HL-60 (cell line): Measurements from ENCODE around the gene TMEM154.

Source experiments
- DNase-seq, 2 experiments: peaks; one replicate each; pipeline ENCODE4 v3.0.0-alpha.2; 2010 to 2020; ENCODE audit warnings: low read depth in 1 of 2, low spot score in 1 of 2
- H3K27ac ChIP-seq: fragments of 250-450 bp; sonication (Bioruptor Pico); replicated peaks from 2 replicates; pipeline ENCODE4 v1.5.1; 2020; ENCODE audit warnings: mild to moderate bottlenecking, moderate library complexity
- H3K27me3 ChIP-seq: fragments of 250-450 bp; sonication (Bioruptor Pico); 2 replicates; pipeline ENCODE4 v1.5.1; 2021; ENCODE audit warnings: mild to moderate bottlenecking, moderate library complexity; ENCODE audit not compliant: insufficient read depth, poor library complexity, severe bottlenecking
- H3K4me3 ChIP-seq: replicated peaks from 2 replicates; pipeline ENCODE4 v1.5.1; 2011; ENCODE audit warnings: mild to moderate bottlenecking, control low read depth, low read length; ENCODE audit not compliant: insufficient read depth
- GABPA ChIP-seq: IDR thresholded peaks from 2 replicates; pipeline ENCODE4 v1.6.1; 2012; ENCODE audit warnings: low read depth
- POLR2AphosphoS5 ChIP-seq: IDR thresholded peaks from 2 replicates; pipeline ENCODE4 v1.6.1; 2012; ENCODE audit warnings: low read depth
- SPI1 ChIP-seq: IDR thresholded peaks from 2 replicates; pipeline ENCODE4 v1.6.1; 2012; ENCODE audit warnings: low read depth, mild to moderate bottlenecking, borderline replicate concordance
- TF ChIP-seq, protein P1 (sequence below): IDR thresholded peaks from one replicate; pipeline ENCODE4 v1.5.1; 2011; ENCODE audit warnings: low read length, control low read depth, inconsistent platforms; ENCODE audit not compliant: insufficient read depth
- TF ChIP-seq, protein P2 (sequence below): IDR thresholded peaks from 2 replicates; pipeline ENCODE4 v1.6.1; 2012; ENCODE audit warnings: low read depth; ENCODE audit not compliant: insufficient replicate concordance

Gene TMEM154

DNA sequence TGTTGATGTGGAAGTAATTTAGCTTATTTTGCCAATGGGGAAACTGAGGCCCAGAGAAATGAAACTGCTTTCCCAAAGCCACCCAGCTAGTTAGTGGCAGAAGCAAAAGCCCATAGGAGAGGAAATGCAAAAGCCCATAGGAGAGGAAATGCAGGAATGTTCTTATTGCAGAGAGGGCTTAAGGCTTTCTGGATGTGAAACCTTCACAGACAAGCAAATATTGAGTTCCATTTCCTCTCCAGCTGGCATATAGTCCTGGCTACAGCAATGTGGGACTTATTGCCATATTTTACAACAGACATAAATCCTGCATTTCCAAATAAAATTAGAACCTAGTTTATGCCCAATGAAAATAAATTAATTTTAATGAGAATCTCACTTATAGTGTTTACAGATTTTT lies 69.7 kb downstream of the TMEM154 start:
- no peak overlapping the region for H3K27ac ChIP-seq
- no peak overlapping the region for H3K4me3 ChIP-seq
- TF ChIP-seq SPI1 (no peak), POLR2AphosphoS5 (no peak), GABPA (no peak)
- TF ChIP-seq, protein P1, sequence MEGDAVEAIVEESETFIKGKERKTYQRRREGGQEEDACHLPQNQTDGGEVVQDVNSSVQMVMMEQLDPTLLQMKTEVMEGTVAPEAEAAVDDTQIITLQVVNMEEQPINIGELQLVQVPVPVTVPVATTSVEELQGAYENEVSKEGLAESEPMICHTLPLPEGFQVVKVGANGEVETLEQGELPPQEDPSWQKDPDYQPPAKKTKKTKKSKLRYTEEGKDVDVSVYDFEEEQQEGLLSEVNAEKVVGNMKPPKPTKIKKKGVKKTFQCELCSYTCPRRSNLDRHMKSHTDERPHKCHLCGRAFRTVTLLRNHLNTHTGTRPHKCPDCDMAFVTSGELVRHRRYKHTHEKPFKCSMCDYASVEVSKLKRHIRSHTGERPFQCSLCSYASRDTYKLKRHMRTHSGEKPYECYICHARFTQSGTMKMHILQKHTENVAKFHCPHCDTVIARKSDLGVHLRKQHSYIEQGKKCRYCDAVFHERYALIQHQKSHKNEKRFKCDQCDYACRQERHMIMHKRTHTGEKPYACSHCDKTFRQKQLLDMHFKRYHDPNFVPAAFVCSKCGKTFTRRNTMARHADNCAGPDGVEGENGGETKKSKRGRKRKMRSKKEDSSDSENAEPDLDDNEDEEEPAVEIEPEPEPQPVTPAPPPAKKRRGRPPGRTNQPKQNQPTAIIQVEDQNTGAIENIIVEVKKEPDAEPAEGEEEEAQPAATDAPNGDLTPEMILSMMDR: no peak
- TF ChIP-seq, protein P2, sequence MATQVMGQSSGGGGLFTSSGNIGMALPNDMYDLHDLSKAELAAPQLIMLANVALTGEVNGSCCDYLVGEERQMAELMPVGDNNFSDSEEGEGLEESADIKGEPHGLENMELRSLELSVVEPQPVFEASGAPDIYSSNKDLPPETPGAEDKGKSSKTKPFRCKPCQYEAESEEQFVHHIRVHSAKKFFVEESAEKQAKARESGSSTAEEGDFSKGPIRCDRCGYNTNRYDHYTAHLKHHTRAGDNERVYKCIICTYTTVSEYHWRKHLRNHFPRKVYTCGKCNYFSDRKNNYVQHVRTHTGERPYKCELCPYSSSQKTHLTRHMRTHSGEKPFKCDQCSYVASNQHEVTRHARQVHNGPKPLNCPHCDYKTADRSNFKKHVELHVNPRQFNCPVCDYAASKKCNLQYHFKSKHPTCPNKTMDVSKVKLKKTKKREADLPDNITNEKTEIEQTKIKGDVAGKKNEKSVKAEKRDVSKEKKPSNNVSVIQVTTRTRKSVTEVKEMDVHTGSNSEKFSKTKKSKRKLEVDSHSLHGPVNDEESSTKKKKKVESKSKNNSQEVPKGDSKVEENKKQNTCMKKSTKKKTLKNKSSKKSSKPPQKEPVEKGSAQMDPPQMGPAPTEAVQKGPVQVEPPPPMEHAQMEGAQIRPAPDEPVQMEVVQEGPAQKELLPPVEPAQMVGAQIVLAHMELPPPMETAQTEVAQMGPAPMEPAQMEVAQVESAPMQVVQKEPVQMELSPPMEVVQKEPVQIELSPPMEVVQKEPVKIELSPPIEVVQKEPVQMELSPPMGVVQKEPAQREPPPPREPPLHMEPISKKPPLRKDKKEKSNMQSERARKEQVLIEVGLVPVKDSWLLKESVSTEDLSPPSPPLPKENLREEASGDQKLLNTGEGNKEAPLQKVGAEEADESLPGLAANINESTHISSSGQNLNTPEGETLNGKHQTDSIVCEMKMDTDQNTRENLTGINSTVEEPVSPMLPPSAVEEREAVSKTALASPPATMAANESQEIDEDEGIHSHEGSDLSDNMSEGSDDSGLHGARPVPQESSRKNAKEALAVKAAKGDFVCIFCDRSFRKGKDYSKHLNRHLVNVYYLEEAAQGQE: no peak
- no peaks in the 10 kb centered on the region for H3K27me3 ChIP-seq
- no peak for DNase-seq

DNA sequence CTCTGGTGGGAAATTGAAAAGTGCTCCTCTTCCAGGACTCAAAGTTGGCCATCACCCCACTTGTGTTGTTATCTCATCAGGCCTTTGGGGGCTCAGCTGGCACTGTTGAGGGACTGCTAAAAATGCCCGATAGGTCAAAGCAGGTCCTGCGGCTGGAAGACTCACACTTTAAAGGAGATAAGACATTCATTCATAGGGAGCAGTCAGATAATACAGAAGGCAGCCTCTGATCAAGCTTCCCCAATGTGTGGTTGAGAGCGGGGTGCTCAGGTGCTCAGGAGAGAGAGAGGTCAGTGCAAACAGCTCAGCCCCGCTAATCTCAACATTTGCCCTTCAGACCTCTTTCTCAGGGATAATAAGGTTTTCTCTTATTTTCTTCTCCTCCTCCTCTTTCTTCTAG lies 70.3 kb downstream of the TMEM154 start:
- TF ChIP-seq, protein P1: no peak
- no peak for TF ChIP-seq SPI1
- no peak for TF ChIP-seq GABPA
- TF ChIP-seq POLR2AphosphoS5: no peak
- TF ChIP-seq, protein P2: no peak
- no peak overlapping the region for H3K4me3 ChIP-seq

DNA sequence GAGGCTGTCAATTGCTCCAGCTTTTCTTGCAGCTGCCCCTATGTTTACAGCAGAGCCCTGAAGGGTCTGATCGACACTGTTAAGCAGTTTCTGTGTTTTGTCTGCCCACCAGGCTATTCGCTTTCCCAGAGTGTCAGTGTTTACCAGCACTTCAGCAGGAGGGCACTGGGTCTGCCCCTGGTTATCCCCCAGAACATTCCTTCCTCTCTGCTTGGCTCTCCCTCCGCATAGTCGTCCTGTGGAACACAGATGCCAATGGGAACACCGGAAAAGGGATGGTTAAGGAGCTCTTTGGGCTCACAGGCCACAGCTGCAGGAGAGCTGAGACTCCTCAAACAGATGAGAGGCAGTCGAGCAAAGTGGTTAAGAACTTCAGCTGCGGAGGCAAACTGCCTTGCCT lies 72.6 kb downstream of the TMEM154 start:
- DNase-seq: no peak
- Histone ChIP-seq H3K27me3 (no peaks in the 10 kb centered on the region), H3K4me3 (no peak overlapping the region), H3K27ac (no peak overlapping the region)
- TF ChIP-seq, protein P1: no peak
- TF ChIP-seq POLR2AphosphoS5: no peak

More for the DNA sequence above, 70.3 kb downstream of the TMEM154 start:
- Histone ChIP-seq H3K27ac (no peak overlapping the region), H3K27me3 (no peaks in the 10 kb centered on the region)
- no peak for DNase-seq

DNA sequence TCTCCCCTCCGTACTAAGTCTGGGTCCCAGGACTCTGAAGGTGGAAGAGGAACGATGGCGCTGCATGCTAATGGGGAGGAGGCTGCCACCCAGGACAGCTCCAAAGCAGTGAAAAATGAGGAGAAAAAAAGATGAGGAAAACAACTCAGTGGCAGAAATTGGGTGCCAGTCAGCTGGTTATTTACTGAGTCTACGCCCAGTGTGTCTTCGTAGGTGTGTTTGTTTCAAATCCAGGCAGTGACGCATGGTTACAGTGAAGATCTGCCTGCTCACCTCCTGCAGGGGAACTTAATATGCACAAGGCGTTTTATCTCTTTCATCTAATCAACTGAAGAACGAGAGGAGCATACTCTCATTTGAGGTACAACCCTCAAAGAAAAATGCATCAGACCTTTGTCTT lies 73.0 kb downstream of the TMEM154 start:
- TF ChIP-seq, protein P1: no peak
- TF ChIP-seq, protein P2: no peak
- TF ChIP-seq POLR2AphosphoS5 (no peak), SPI1 (no peak), GABPA (no peak)
- no peaks in the 10 kb centered on the region for H3K27me3 ChIP-seq
- H3K4me3 ChIP-seq: no peak overlapping the region
- H3K27ac ChIP-seq: no peak overlapping the region
- DNase-seq: no peak
